SHP77 (cell line): ENCODE data around the gene CTNND2.
A peak's percentile ranks its signal among the peaks of the same experiment; 100 is the strongest.
"Not testable (repeated sequence)": the region's sequence is repeated elsewhere in the genome, so short reads cannot be mapped to it uniquely, and the experiment has no call there.

Experiments
- DNase-seq, 2 experiments: peaks; one replicate each; lab custom pipeline; 2025; lab: John Stamatoyannopoulos, UW

Gene CTNND2

GRCh38 chr5:11449966-11450365 lies 454.3 kb downstream of the CTNND2 start:
- DNase-seq: no peak

- DNase-seq: no peak
Measured at GRCh38 chr5:11449217-11449616, 455.0 kb downstream of the CTNND2 start.

- no peak for DNase-seq
Measured at GRCh38 chr5:11443831-11444230, 460.4 kb downstream of the CTNND2 start.

GRCh38 chr5:11432116-11432515 lies 472.1 kb downstream of the CTNND2 start:
- no peak for DNase-seq

GRCh38 chr5:11429254-11429653 lies 475.0 kb downstream of the CTNND2 start:
- peak in 1 of 2 experiments; percentile 31 for DNase-seq

GRCh38 chr5:11427569-11427968 lies 476.7 kb downstream of the CTNND2 start:
- DNase-seq: no peak

DNA sequence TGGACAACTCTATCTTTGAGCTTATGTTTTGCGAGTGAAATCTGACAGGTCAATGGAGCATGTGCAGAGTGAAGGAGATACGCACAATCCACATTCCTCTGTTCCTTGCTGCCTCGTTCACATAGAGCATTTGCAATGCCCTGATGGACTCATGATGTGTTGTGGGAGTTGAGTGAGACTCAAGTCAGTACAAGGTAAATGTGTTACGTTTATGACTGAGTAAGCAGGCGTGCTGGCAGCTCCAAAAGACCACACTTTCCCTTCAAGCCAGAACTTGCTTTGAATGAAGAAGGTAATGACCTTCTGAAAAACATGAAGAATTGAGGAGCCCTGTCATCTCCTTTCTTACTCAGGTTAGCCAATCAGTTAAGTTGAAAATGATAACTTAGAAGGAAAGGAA lies 477.8 kb downstream of the CTNND2 start:
- no peak for DNase-seq

DNA sequence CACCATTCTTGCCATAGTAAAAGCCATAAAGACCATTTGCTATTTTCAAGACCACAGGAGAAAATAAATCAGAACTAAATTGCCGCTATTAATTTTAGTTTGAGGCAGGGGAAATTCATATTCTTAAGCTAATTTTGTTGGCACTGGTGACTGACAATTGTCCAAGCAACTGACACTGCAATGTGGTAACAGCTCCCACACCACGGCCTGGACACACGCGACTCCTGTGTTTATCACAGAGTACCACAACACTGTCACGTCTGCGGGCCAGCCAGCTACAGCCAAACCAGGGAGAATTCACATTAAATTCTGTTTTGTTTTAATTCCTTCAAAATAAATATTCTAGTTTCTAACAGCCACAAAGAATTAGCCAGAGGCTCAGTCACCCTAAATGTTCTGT lies 481.9 kb downstream of the CTNND2 start:
- no peak for DNase-seq

- DNase-seq: no peak
Measured at GRCh38 chr5:11420969-11421368, 483.3 kb downstream of the CTNND2 start.

GRCh38 chr5:11415751-11416150 lies 488.5 kb downstream of the CTNND2 start:
- DNase-seq: no peak

DNA sequence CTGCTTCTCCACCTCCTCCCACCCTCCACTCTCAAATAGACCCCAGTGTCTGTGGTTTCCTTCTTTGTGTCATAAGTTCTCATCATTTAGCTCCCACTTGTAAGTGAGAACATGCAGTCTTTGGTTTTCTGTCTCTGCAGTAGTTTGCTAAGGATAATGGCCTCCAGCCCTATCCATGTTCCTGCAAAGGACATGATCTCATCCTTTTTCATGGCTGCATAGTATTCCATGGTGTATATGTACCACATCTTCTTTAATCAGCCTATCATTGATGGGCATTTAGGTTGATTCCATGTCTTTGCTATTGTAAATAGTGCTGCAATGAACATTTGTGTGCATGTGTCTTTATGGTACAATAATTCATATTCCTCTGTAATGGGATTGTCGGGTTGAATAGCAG lies 489.5 kb downstream of the CTNND2 start:
- DNase-seq: not testable (repeated sequence)

DNA sequence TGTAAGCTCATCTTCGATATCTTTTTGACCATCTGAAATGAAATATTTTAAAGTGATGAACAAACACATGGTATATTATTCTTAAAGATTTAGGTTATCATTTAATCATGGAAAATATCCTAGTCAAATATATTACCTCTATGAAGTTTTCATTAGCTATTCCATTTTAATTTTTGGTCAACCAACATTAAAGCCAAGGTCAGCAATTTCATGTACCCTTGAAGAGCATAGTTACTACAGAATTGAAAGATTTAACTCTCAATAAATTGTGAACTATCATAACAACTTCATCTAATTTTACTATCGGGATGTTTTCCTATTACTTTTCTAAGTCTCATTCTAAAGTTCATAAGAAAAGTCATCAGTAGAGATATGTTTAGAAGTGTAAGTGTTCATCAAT lies 492.6 kb downstream of the CTNND2 start:
- no peak for DNase-seq

GRCh38 chr5:11407556-11408145 lies 496.6 kb downstream of the CTNND2 start:
- no peak for DNase-seq

DNA sequence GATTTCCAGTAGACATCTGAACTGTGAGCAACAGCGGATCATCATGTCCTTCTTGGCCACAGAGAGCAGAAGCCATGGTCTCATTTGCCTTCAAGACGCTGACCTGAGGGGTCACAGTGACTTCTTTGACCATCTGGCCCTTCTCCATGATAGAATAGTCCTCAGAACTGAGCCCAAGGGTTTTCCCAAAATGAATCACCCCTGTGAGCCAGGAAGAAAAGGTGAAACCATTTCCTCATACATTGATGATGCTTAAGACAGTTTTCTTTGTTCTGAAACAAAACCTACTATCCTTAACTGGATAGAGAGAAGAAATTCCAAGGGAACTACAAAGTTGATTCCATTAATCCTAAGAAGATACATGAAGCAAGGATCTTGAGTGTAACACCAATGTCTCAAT lies 503.9 kb downstream of the CTNND2 start:
- DNase-seq: no peak

- DNase-seq: no peak
Measured at GRCh38 chr5:11398728-11399127, 505.5 kb downstream of the CTNND2 start.

GRCh38 chr5:11397549-11397948 lies 506.7 kb downstream of the CTNND2 start:
- DNase-seq: no peak

GRCh38 chr5:11396917-11397316 lies 507.3 kb downstream of the CTNND2 start:
- no peak for DNase-seq

DNA sequence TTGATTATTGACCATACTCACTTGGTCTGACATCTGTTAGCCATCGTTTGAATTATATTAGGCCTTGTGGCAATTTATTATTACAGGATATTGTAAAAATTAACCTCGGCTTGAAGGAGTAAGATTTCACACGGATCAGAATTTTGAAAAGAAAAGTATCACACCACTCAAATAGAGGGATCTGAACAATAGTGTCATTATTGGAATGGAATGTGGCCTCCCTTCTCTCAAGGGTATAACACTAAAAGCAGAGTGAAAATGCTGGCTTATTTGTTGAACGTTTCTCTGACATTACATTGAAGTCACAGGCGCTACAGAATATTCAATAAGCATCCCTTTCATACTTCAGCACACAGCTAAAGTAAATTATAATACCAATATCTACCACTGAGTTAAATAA lies 509.3 kb downstream of the CTNND2 start:
- DNase-seq: no peak

DNA sequence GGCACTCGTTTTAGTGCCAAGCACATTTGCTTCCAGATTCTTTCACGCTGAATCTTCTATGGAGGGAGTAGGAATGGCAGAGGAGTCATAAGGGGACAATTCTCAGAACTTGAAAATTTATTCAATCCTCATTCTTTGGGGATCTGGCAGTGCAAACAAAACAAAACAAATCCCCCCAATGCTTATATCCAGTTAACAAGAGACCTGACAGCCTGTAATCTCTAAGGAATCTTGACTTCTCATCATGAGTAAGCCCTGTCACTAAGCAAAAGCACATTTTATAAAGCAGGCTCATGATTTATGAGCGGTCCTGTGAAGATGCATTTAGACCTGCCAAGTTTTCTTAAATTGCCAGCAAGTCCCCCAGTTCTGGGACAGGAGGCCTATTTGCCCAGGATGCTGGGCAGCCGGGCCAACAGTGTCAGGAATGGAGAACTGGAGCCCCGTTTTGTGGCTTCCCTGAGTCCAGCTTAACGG lies 513.9 kb downstream of the CTNND2 start:
- DNase-seq: no peak

DNA sequence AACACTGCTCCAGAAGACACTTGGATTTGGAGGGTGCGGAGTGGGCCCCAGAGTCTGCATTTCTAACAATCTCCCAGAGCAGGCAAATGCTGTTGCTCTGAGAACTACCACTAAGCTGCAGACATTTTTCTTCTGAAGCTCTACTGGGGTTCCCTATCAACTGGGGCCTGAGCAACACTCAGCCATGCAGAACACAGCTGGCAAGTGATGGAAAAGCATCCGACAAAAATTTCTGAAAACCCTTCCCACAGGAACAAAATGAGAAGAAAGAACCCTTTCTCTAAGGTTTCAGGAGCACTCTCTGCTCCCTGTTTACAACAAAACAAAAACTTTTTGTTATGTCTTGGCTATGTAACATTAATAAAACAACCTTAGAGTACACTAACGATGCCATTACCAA lies 516.9 kb downstream of the CTNND2 start:
- DNase-seq: no peak

- DNase-seq: no peak
Measured at GRCh38 chr5:11386398-11386797, 517.8 kb downstream of the CTNND2 start.

- no peak for DNase-seq
Measured at GRCh38 chr5:11385901-11386293, 518.3 kb downstream of the CTNND2 start.

GRCh38 chr5:11385251-11385900 lies 518.9 kb downstream of the CTNND2 start:
- no peak for DNase-seq
